ENCODE measurements around the gene D2HGDH. TPM values are rescaled to one million over a fixed set of nuclear protein-coding genes. Genes with fewer than 3 reads are reported as not detected.

D2HGDH gene
- total and polyA plus RNA-seq, 2 of the 13 experiments (the other 11 are each of a cell fraction or from before 2014, with no cell fraction given), result 19.2 to 20.3 TPM

GRCh38 chr2:241770185-241770935 lies 35.9 kb downstream of the D2HGDH start (continued):
- TF ChIP-seq ZBED4 (CRISPR knock-in tag; IDR thresholded peaks at IDR 0.05; ENCODE audit: borderline replicate concordance) (peak; percentile 95), KLF9 (CRISPR knock-in tag; IDR thresholded peaks at IDR 0.05; ENCODE audit: low read depth) (peak; percentile 55; the same call in 1 of the 2 replicates), ZNF781 (CRISPR knock-in tag; IDR thresholded peaks at IDR 0.05; ENCODE audit: borderline replicate concordance, not compliant biosample characterization) (no peak), ZNF629 (CRISPR knock-in tag; conservative IDR thresholded peaks at IDR 0.05) (peak; percentile 36), PHB2 (IDR thresholded peaks at IDR 0.05; ENCODE audit: partially characterized antibody) (no peak), SMAD1 (CRISPR knock-in tag; IDR thresholded peaks at IDR 0.05; ENCODE audit: borderline replicate concordance, low read depth) (no peak; the same call in 1 of the 2 replicates), MTA3 (CRISPR knock-in tag; IDR thresholded peaks at IDR 0.05) (no peak), RXRA (CRISPR knock-in tag; IDR thresholded peaks at IDR 0.05) (peak; percentile 94), TEF (CRISPR knock-in tag; IDR thresholded peaks at IDR 0.05) (no peak), CENPX (CRISPR knock-in tag; IDR thresholded peaks at IDR 0.05) (no peak), ZSCAN12 (CRISPR knock-in tag; IDR thresholded peaks at IDR 0.05) (no peak), MTF1 (CRISPR knock-in tag; IDR thresholded peaks at IDR 0.05) (no peak), RNF2 (conservative IDR thresholded peaks at IDR 0.05; ENCODE audit: low read depth) (peak; percentile 46; the same call in 1 of the 2 replicates), TFDP2 (CRISPR knock-in tag; IDR thresholded peaks at IDR 0.05) (peak; percentile 69), ESRRA (CRISPR knock-in tag; IDR thresholded peaks at IDR 0.05; ENCODE audit: low read depth) (peak; percentile 75; the same call in 1 of the 2 replicates), IRF2 (CRISPR knock-in tag; IDR thresholded peaks at IDR 0.05) (peak; percentile 97), IRX3 (CRISPR knock-in tag; IDR thresholded peaks at IDR 0.05; ENCODE audit: borderline replicate concordance, low read depth) (peak; percentile 72; the same call in 1 of the 2 replicates), MYNN (CRISPR knock-in tag; IDR thresholded peaks at IDR 0.05; ENCODE audit: low read depth) (0 out of 2 replicates have a peak, but pooled peaks have one; percentile 18), CENPT (CRISPR knock-in tag; IDR thresholded peaks at IDR 0.05; ENCODE audit: low read depth) (no peak), PTBP1 (IDR thresholded peaks at IDR 0.05; ENCODE audit: low read depth, low read length, poor library complexity, severe bottlenecking) (no peak)

Measured in HepG2 (cell line).